Measurements from ENCODE around the gene KRT33A.

DNA sequence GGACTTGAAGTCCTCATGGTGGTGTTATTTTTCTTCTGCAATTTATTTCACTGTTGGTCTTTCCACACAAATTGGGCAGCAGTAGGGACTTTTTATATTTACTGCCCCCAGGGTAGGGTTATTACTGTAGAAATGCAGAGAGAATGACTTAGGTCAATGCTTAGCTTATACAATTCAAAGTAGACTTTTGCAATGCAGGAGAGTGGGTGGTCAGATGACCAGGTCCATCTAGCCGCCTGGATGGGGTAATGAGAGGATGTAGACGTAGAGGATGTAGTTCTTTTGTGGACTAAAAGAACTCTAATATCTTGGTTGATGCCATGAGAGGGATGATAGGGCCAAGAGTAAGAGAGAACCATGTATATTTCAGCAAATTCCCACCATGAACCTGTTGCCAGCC, 32.4 kb downstream of the KRT33A start:
- TF ChIP-seq, protein P1, sequence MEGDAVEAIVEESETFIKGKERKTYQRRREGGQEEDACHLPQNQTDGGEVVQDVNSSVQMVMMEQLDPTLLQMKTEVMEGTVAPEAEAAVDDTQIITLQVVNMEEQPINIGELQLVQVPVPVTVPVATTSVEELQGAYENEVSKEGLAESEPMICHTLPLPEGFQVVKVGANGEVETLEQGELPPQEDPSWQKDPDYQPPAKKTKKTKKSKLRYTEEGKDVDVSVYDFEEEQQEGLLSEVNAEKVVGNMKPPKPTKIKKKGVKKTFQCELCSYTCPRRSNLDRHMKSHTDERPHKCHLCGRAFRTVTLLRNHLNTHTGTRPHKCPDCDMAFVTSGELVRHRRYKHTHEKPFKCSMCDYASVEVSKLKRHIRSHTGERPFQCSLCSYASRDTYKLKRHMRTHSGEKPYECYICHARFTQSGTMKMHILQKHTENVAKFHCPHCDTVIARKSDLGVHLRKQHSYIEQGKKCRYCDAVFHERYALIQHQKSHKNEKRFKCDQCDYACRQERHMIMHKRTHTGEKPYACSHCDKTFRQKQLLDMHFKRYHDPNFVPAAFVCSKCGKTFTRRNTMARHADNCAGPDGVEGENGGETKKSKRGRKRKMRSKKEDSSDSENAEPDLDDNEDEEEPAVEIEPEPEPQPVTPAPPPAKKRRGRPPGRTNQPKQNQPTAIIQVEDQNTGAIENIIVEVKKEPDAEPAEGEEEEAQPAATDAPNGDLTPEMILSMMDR (IDR thresholded peaks at IDR 0.05; ENCODE audit: low read depth, low read length, missing input control): no peak
- TF ChIP-seq RAD21 (IDR thresholded peaks at IDR 0.05): no peak
- TF ChIP-seq RXRA (IDR thresholded peaks at IDR 0.05): no peak
- TF ChIP-seq, protein P2, sequence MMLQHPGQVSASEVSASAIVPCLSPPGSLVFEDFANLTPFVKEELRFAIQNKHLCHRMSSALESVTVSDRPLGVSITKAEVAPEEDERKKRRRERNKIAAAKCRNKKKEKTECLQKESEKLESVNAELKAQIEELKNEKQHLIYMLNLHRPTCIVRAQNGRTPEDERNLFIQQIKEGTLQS (IDR thresholded peaks at IDR 0.05): no peak
- no peak for TF ChIP-seq REST (IDR thresholded peaks at IDR 0.05)
- no peak for TF ChIP-seq GABPA (IDR thresholded peaks at IDR 0.05 in 1 of 2, conservative IDR thresholded peaks at IDR 0.05 in 1 of 2)
- TF ChIP-seq MAX (IDR thresholded peaks at IDR 0.05): no peak
- no peak for TF ChIP-seq TAF1 (conservative IDR thresholded peaks at IDR 0.05)
- TF ChIP-seq EGR1 (IDR thresholded peaks at IDR 0.05; ENCODE audit: low read depth in 2 of 2): no peak
- no peak for TF ChIP-seq SP1 (IDR thresholded peaks at IDR 0.05)
- TF ChIP-seq ZBTB33 (IDR thresholded peaks at IDR 0.05): no peak
